WTC11 (cell line): ENCODE results near the gene TMEM238L.

Source experiments
- ELF4 ChIP-seq: sonication (generic); formaldehyde crosslinking; IDR thresholded peaks from 2 replicates; pipeline ENCODE4 v1.8.1; 2022; ENCODE audit warnings: low read depth, mild to moderate bottlenecking, moderate library complexity, missing genetic modification reagents
- NR2C2 ChIP-seq: sonication (generic); formaldehyde crosslinking; IDR thresholded peaks from 2 replicates; pipeline ENCODE4 v1.8.0; 2022; ENCODE audit warnings: mild to moderate bottlenecking, missing genetic modification reagents
- ZNF263 ChIP-seq: sonication (generic); formaldehyde crosslinking; IDR thresholded peaks from 2 replicates; pipeline ENCODE4 v1.8.1; 2022; ENCODE audit warnings: low read depth, mild to moderate bottlenecking, moderate library complexity, missing genetic modification reagents
- TF ChIP-seq, protein P1 (sequence below): fragments of 200-600 bp; IDR thresholded peaks from 2 replicates; pipeline ENCODE4 v1.8.0; 2022; ENCODE audit warnings: antibody characterized with exemption

DNA sequence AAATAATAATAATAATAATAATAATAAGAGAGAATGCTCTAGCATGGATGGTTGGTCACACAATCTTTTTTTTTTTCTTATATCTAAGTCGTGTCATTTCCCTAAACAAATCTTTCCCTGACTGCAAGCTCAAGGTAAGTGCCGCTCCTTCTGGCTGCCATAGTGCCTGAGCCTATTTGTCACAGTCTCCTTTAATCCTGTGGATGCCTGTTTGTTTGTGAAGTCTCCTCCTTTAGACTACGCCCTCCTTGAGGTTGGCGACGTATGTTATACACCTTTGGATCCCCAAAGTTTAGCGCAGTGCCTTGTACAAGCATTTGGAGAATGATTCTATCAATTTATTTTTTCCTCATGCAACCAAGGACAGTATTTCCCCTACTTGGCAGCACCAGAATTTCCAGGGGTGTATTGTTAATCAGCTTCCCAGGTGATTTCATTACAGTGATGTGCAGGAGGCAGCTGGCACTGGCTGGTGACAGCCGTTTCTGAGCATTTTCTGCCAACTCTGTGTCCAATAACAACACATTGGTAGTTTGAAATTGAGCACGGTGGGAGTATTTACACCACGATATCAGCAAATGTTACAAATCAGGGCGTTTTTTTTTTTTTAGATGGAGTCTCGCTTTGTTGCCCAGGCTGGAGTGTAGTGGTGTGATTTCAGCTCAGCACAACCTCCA lies 26.6 kb downstream of the TMEM238L start:
- TF ChIP-seq NR2C2 (CRISPR knock-in tag) (no peak), ELF4 (CRISPR knock-in tag) (no peak), ZNF263 (no peak)
- TF ChIP-seq, protein P1, sequence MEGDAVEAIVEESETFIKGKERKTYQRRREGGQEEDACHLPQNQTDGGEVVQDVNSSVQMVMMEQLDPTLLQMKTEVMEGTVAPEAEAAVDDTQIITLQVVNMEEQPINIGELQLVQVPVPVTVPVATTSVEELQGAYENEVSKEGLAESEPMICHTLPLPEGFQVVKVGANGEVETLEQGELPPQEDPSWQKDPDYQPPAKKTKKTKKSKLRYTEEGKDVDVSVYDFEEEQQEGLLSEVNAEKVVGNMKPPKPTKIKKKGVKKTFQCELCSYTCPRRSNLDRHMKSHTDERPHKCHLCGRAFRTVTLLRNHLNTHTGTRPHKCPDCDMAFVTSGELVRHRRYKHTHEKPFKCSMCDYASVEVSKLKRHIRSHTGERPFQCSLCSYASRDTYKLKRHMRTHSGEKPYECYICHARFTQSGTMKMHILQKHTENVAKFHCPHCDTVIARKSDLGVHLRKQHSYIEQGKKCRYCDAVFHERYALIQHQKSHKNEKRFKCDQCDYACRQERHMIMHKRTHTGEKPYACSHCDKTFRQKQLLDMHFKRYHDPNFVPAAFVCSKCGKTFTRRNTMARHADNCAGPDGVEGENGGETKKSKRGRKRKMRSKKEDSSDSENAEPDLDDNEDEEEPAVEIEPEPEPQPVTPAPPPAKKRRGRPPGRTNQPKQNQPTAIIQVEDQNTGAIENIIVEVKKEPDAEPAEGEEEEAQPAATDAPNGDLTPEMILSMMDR: no peak
